Esophagus muscularis mucosa (tissue), 3 donors: ENCODE data around the gene DSG3.

Experiments used
- POLR2A ChIP-seq: fragments of 450-650 bp; IDR thresholded peaks from one replicate; pipeline ENCODE4 v1.6.1; 2017; ENCODE audit warnings: antibody characterized with exemption, moderate library complexity, mild to moderate bottlenecking, low read depth
- POLR2AphosphoS5 ChIP-seq, 2 donors: sonication (generic); formaldehyde crosslinking; IDR thresholded peaks; one replicate each; pipeline ENCODE4 v1.6.1; 2017; ENCODE audit warnings: antibody characterized with exemption in 2 of 2
- TF ChIP-seq, protein P1 (sequence below), 3 experiments: fragments of 200-600 bp in 2 of 3; fragments of 450-650 bp in 1 of 3; sonication (generic) in 2 of 3; IDR thresholded peaks; one replicate each; pipeline ENCODE4 v1.5.1; 2017 to 2019; ENCODE audit warnings: antibody characterized with exemption in 3 of 3, mild to moderate bottlenecking in 2 of 3, moderate library complexity in 1 of 3

DNA sequence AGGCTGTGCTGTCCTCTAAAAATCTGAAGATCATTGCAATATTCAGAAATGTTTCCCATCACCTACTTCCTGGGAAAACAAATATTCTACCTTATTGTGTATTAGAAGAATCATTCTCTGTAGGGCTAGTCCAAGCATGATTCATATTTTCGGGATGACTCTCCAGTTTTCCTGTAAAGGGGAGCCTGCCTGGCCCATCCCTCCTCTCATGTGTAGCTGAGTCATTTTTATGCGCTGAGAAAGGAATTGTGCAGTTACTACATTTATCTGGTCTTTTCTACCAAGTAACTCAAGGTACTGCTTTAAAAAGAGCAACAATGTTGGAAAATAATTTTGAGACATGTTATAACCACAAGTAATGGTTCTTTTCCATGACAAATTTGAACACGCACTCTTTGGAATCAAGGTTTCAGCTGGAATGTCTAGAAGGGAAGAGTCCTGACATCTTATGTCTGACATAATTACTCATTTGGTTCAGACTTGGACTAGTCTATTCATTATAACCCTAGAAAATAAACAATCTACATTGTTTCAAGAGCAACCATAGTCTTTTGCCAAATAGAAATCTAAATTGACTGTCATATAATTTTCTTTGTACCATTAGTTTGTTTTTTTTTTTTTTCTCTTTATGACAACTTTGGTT is 6.6 kb downstream of the DSG3 start:
- TF ChIP-seq, protein P1, sequence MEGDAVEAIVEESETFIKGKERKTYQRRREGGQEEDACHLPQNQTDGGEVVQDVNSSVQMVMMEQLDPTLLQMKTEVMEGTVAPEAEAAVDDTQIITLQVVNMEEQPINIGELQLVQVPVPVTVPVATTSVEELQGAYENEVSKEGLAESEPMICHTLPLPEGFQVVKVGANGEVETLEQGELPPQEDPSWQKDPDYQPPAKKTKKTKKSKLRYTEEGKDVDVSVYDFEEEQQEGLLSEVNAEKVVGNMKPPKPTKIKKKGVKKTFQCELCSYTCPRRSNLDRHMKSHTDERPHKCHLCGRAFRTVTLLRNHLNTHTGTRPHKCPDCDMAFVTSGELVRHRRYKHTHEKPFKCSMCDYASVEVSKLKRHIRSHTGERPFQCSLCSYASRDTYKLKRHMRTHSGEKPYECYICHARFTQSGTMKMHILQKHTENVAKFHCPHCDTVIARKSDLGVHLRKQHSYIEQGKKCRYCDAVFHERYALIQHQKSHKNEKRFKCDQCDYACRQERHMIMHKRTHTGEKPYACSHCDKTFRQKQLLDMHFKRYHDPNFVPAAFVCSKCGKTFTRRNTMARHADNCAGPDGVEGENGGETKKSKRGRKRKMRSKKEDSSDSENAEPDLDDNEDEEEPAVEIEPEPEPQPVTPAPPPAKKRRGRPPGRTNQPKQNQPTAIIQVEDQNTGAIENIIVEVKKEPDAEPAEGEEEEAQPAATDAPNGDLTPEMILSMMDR (IDR thresholded peaks at IDR 0.05): no peak
- TF ChIP-seq POLR2AphosphoS5 (IDR thresholded peaks at IDR 0.05) (no peak), POLR2A (no peak)
